Measurements from ENCODE around the gene NYAP2. TPM values are rescaled to one million over a fixed set of nuclear protein-coding genes. Genes with fewer than 3 reads are reported as not detected.

NYAP2 gene
- polyA plus RNA-seq, 1 experiment, result not detected

DNA sequence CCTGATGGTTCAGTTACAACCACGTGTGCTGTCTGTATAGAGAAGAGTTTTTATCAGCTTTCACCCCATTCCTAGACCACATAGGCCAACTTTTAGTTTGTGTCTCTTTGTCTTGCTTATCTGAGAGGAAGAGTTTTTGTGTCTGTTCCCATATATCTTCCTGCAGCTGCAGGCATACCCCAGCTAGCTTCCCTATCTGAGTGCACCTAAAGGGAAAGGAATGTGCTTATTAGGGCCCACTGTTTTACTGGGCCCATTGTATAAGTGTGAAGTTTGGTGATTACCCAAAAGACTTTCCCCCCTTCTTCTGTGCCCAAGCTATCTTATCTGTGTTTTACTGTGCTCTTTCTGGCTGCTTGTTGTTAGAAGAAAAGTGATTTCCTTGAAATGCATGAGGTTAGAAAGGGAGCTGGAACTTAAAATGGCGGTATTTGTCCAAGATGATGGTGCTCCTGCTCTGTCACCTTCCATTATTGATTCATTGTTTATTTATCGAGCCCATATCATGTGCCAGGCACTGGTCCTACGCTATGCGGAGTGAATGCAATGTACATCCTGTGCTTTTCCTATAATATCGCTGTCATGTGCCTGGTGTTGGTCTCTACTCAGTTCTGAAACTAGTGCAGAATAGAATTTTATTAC, 57.2 kb downstream of the NYAP2 start:
- Histone ChIP-seq H3K27me3 (ENCODE audit: control insufficient read depth, insufficient read depth, low read length) (no peaks in the 10 kb centered on the region), H3K36me3 (ENCODE audit: control insufficient read depth, insufficient read depth, low read length) (no peaks in the 10 kb centered on the region), H3K4me3 (ENCODE audit: low read depth, low read length) (no peak overlapping the region)
- TF ChIP-seq CTCF (IDR thresholded peaks at IDR 0.05; ENCODE audit: insufficient read depth, low read depth, low read length), result no peak
- CTCF ChIA-PET, result interaction anchor here (0.7 to 1.5 kb wide), 2 partner anchors 9 to 15 kb away, joined by 3 read pairs; no protein-coding TSS in a partner anchor
- POLR2A ChIA-PET, result no interaction called here
- DNase-seq (ENCODE audit: low read depth), result no peak

DNA sequence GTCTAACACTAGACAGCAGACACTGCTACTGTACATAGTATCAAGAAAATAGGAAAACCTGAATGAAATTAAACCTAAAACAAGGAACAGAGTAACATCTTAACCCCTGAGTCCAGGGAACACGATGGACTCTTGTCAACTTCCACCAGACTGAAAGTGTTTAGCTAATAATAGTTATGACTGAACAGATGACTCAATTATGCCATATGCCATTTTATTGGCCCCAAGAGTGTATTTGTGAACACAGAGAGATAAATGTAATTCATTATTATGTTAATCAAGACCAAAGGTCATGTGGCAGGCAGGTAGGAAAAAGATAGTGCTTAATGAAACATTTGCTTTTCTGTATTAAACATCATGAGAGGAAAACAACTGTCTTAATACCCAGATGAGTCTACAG, 58.0 kb downstream of the NYAP2 start:
- no peak overlapping the region for H3K4me3 ChIP-seq (ENCODE audit: low read depth, low read length)
- no peak for DNase-seq (ENCODE audit: low read depth)
- H3K27me3 ChIP-seq (ENCODE audit: control insufficient read depth, insufficient read depth, low read length), result no peaks in the 10 kb centered on the region
- TF ChIP-seq CTCF (IDR thresholded peaks at IDR 0.05; ENCODE audit: insufficient read depth, low read depth, low read length), result no peak
- POLR2A ChIA-PET, result no interaction called here
- no peaks in the 10 kb centered on the region for H3K36me3 ChIP-seq (ENCODE audit: control insufficient read depth, insufficient read depth, low read length)
- CTCF ChIA-PET, result no interaction called here

DNA sequence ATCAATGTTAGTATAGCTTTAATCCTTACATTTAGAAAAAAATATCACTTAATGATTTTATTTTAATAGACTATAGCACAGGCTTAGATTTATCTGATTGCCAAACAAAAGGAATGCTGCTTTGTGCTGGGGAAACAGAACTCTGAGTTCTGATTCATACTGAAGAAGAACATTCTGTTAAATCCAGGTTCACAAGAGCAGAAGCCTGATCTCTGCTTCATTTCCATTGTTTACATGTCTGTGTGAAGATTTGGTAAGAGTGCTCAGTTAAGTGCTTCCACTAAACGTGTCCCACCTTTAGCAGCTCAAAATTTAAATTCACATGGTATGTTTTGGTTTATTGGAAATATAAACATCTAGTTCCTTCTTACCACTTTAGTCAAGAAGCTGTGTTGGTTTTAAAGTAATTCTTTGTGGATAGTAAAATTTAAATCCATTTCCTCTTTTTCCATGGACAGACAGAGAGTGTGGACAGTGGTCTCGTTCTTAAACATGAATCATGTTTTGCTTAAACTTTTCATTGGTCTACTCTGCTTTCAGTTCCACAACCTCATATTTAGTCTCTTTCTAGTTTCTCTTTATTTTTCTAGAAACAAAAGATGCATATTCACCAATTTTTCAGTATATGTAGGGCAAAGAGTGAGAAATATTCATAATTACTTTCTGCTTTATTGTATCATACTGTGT, 59.1 kb downstream of the NYAP2 start:
- H3K36me3 ChIP-seq (ENCODE audit: control insufficient read depth, insufficient read depth, low read length), result no peaks in the 10 kb centered on the region
- TF ChIP-seq CTCF (IDR thresholded peaks at IDR 0.05; ENCODE audit: insufficient read depth, low read depth, low read length), result no peak
- no peak for DNase-seq (ENCODE audit: low read depth)
- CTCF ChIA-PET, result no interaction called here
- no peak overlapping the region for H3K4me3 ChIP-seq (ENCODE audit: low read depth, low read length)
- POLR2A ChIA-PET, result no interaction called here
- H3K27me3 ChIP-seq (ENCODE audit: control insufficient read depth, insufficient read depth, low read length), result no peaks in the 10 kb centered on the region

DNA sequence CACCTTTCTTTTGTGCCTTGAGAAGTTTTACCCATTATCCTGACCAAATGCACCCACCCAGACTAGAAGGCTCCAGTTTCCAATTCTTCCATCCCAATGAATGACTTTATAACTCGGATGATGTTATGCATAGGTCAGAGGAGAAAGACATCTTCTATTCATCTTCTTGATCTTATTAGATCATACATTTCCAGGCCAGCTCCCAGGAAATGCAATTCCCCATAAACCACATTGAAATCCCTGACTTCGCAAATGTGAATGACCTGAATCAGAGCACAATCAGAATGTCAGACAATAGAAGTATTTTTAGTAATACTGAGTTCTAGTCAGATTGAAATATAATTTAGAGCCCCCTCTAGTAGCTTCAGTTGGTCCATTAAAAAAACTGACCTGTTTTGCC, 62.9 kb downstream of the NYAP2 start:
- Histone ChIP-seq H3K4me3 (ENCODE audit: low read depth, low read length) (no peak overlapping the region), H3K36me3 (ENCODE audit: control insufficient read depth, insufficient read depth, low read length) (no peaks in the 10 kb centered on the region), H3K27me3 (ENCODE audit: control insufficient read depth, insufficient read depth, low read length) (no peaks in the 10 kb centered on the region)
- CTCF ChIA-PET, result no interaction called here
- TF ChIP-seq CTCF (IDR thresholded peaks at IDR 0.05; ENCODE audit: insufficient read depth, low read depth, low read length), result no peak
- no peak for DNase-seq (ENCODE audit: low read depth)
- POLR2A ChIA-PET, result no interaction called here

DNA sequence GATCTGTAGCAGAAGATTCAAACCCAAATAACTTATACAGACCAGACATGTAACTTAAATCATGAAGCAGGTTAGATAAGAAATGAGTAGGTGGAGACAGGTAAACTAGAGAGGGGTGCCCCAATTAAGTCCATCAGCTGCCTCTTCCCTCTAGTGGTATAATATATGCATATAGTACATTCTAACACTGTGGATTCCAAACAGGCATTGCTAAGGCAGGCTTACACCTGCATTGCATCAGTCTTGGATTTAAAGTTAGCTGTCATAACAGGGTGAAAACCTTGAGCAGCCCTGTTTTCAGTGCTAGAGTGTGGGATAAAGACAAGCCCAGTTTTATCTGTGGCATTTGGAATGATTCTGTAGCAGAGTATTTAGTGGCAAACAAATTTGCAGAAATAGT, 63.4 kb downstream of the NYAP2 start:
- ChIA-PET CTCF (no interaction called here), POLR2A (no interaction called here)
- no peak overlapping the region for H3K4me3 ChIP-seq (ENCODE audit: low read depth, low read length)
- H3K27me3 ChIP-seq (ENCODE audit: control insufficient read depth, insufficient read depth, low read length), result no peaks in the 10 kb centered on the region
- DNase-seq (ENCODE audit: low read depth), result no peak
- no peaks in the 10 kb centered on the region for H3K36me3 ChIP-seq (ENCODE audit: control insufficient read depth, insufficient read depth, low read length)
- no peak for TF ChIP-seq CTCF (IDR thresholded peaks at IDR 0.05; ENCODE audit: insufficient read depth, low read depth, low read length)
